Endodermal cell (in vitro differentiated cells): ENCODE results near the gene RNPEPL1. TPM values are rescaled to one million over a fixed set of nuclear protein-coding genes. Genes with fewer than 3 reads are reported as not detected.

Source experiments
- DNase-seq: peaks from one replicate; pipeline ENCODE4 v3.0.0-alpha.2; 2017
- H3K27ac ChIP-seq: 2 replicates; pipeline ENCODE4 v1.5.1; 2013; ENCODE audit warnings: mild to moderate bottlenecking, low read depth, low read length, moderate library complexity
- H3K27me3 ChIP-seq: 2 replicates; pipeline ENCODE4 v1.6.1; 2013; ENCODE audit warnings: mild to moderate bottlenecking, low read length, moderate library complexity; ENCODE audit not compliant: insufficient read depth, control insufficient read depth, poor library complexity, severe bottlenecking
- H3K36me3 ChIP-seq: 2 replicates; pipeline ENCODE4 v1.7.0; 2013; ENCODE audit warnings: mild to moderate bottlenecking, low read length, moderate library complexity; ENCODE audit not compliant: control insufficient read depth, insufficient read depth
- H3K4me1 ChIP-seq: one replicate; pipeline ENCODE4 v1.7.0; 2013; ENCODE audit warnings: low read length; ENCODE audit not compliant: control insufficient read depth, insufficient read depth
- H3K4me3 ChIP-seq: 2 replicates; pipeline ENCODE4 v1.5.1; 2013; ENCODE audit warnings: mild to moderate bottlenecking, low read length, moderate library complexity
- H3K9ac ChIP-seq: 2 replicates; pipeline ENCODE4 v1.6.1; 2013; ENCODE audit warnings: mild to moderate bottlenecking, low read length, moderate library complexity; ENCODE audit not compliant: poor library complexity, severe bottlenecking; ENCODE audit errors: extremely low read depth
- H3K9me3 ChIP-seq: 2 replicates; pipeline ENCODE4 v1.6.1; 2013; ENCODE audit warnings: mild to moderate bottlenecking, low read length, moderate library complexity; ENCODE audit not compliant: control insufficient read depth
- H3K27ac Mint-ChIP-seq: 2 replicates; pipeline ENCODE4 v1.8.0; 2020; ENCODE audit warnings: mixed read lengths
- H3K27me3 Mint-ChIP-seq: 2 replicates; pipeline ENCODE4 v1.8.0; 2021; ENCODE audit warnings: mild to moderate bottlenecking, mixed read lengths; ENCODE audit not compliant: insufficient read depth
- H3K36me3 Mint-ChIP-seq: 2 replicates; pipeline ENCODE4 v1.8.0; 2020; ENCODE audit warnings: low read depth, mixed read lengths
- H3K4me1 Mint-ChIP-seq: 2 replicates; pipeline ENCODE4 v1.8.0; 2020; ENCODE audit warnings: mixed read lengths
- H3K4me3 Mint-ChIP-seq: 2 replicates; pipeline ENCODE4 v1.8.0; 2020; ENCODE audit warnings: mild to moderate bottlenecking, moderate library complexity, mixed read lengths
- H3K9me3 Mint-ChIP-seq: 2 replicates; pipeline ENCODE4 v1.8.0; 2020; ENCODE audit warnings: mild to moderate bottlenecking, mixed read lengths
- WGBS, 2 experiments: methylation state at CpG; one replicate each; pipeline versions ENCODE4 v1.1.5 to v1.1.7; 2013; ENCODE audit warnings: missing lambda C conversion rate in 2 of 2, mixed read lengths in 1 of 2; ENCODE audit not compliant: insufficient coverage in 1 of 2, insufficient read length in 1 of 2; 5-methylcytosine and 5-hydroxymethylcytosine counted together
- total RNA-seq, 2 donors: library from RNA; stranded (reverse); fragmentation: NEBNext Ultra II Directional in 1 of 2; extraction: Animal tissue kit (Norgen Biotek cat#: 25700) in 1 of 2; gene quantifications; 2 replicates in 1 of 2; 3 replicates in 1 of 2; pipeline ENCODE4 v1.2.1, GENCODE V29; 2021
- TF ChIP-seq, protein P1 (sequence below): fragments of 200-600 bp; sonication (generic); conservative IDR thresholded peaks from 2 replicates; pipeline ENCODE4 v1.5.0; 2021; ENCODE audit warnings: antibody characterized with exemption, mild to moderate bottlenecking

Gene RNPEPL1
- total RNA-seq, 2 donors from 2014 or later: 38.4 to 52.4 TPM

- Histone ChIP-seq H3K4me1 (no peaks in the 10 kb centered on the region), H3K36me3 (peaks cover 12% of the 10 kb centered on the region), H3K4me3 (no peak overlapping the region), H3K9ac (no peak overlapping the region), H3K27me3 (no peaks in the 10 kb centered on the region), H3K27ac (no peak overlapping the region), H3K9me3 (no peaks in the 10 kb centered on the region)
- H3K4me3 Mint-ChIP-seq: no peak overlapping the region
- no peak for DNase-seq
- no peaks in the 10 kb centered on the region for H3K9me3 Mint-ChIP-seq
- 92 to 97% methylated on average over 15 to 17 of the region's 17 CpGs for WGBS, 2 experiments
- no peak overlapping the region for H3K27ac Mint-ChIP-seq
- peaks cover 16% of the 10 kb centered on the region for H3K36me3 Mint-ChIP-seq
- TF ChIP-seq, protein P1, sequence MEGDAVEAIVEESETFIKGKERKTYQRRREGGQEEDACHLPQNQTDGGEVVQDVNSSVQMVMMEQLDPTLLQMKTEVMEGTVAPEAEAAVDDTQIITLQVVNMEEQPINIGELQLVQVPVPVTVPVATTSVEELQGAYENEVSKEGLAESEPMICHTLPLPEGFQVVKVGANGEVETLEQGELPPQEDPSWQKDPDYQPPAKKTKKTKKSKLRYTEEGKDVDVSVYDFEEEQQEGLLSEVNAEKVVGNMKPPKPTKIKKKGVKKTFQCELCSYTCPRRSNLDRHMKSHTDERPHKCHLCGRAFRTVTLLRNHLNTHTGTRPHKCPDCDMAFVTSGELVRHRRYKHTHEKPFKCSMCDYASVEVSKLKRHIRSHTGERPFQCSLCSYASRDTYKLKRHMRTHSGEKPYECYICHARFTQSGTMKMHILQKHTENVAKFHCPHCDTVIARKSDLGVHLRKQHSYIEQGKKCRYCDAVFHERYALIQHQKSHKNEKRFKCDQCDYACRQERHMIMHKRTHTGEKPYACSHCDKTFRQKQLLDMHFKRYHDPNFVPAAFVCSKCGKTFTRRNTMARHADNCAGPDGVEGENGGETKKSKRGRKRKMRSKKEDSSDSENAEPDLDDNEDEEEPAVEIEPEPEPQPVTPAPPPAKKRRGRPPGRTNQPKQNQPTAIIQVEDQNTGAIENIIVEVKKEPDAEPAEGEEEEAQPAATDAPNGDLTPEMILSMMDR: no peak
- no peaks in the 10 kb centered on the region for H3K27me3 Mint-ChIP-seq
- H3K4me1 Mint-ChIP-seq: no peaks in the 10 kb centered on the region
Observed at GRCh38 chr2:240596080-240596460, 27.8 kb downstream of the RNPEPL1 start.

GRCh38 chr2:240596491-240596931 lies 28.2 kb downstream of the RNPEPL1 start:
- Histone ChIP-seq H3K27ac (no peak overlapping the region), H3K9ac (no peak overlapping the region), H3K4me3 (no peak overlapping the region), H3K27me3 (no peaks in the 10 kb centered on the region), H3K36me3 (peaks cover 7% of the 10 kb centered on the region), H3K4me1 (no peaks in the 10 kb centered on the region), H3K9me3 (no peaks in the 10 kb centered on the region)
- no peak overlapping the region for H3K4me3 Mint-ChIP-seq
- H3K27ac Mint-ChIP-seq: no peak overlapping the region
- peaks cover 13% of the 10 kb centered on the region for H3K36me3 Mint-ChIP-seq
- H3K4me1 Mint-ChIP-seq: no peaks in the 10 kb centered on the region
- no peaks in the 10 kb centered on the region for H3K9me3 Mint-ChIP-seq
- 93 to 95% methylated on average over 5 to 23 of the region's 23 CpGs for WGBS, 2 experiments
- H3K27me3 Mint-ChIP-seq: no peaks in the 10 kb centered on the region
- TF ChIP-seq, protein P1: no peak
- DNase-seq: no peak

- H3K4me1 Mint-ChIP-seq: no peaks in the 10 kb centered on the region
- TF ChIP-seq, protein P1: no peak
- no peak overlapping the region for H3K27ac Mint-ChIP-seq
- peaks cover 14% of the 10 kb centered on the region for H3K36me3 Mint-ChIP-seq
- H3K9me3 Mint-ChIP-seq: no peaks in the 10 kb centered on the region
- no peaks in the 10 kb centered on the region for H3K9me3 ChIP-seq
- no peaks in the 10 kb centered on the region for H3K4me1 ChIP-seq
- WGBS, 2 experiments: 82 to 94% methylated on average over 3 to 10 of the region's 10 CpGs
- no peaks in the 10 kb centered on the region for H3K27me3 Mint-ChIP-seq
- H3K27me3 ChIP-seq: no peaks in the 10 kb centered on the region
- no peak overlapping the region for H3K27ac ChIP-seq
- no peak overlapping the region for H3K9ac ChIP-seq
- peaks cover 7% of the 10 kb centered on the region for H3K36me3 ChIP-seq
- no peak overlapping the region for H3K4me3 ChIP-seq
- no peak overlapping the region for H3K4me3 Mint-ChIP-seq
- no peak for DNase-seq
Observed at GRCh38 chr2:240597054-240597418, 28.8 kb downstream of the RNPEPL1 start.
